Left cardiac atrium (tissue), 4 donors: Measurements from ENCODE around the gene ALS2CL. TPM values are rescaled to one million over a fixed set of nuclear protein-coding genes. Genes with fewer than 3 reads are reported as not detected.

Experiments
- ATAC-seq, 2 donors: fragments of 200-7000 bp; cut with Tn5 transposase; one replicate each; pipeline ENCODE4 v1.9.1; 2020; ENCODE audit warnings: mild to moderate bottlenecking in 2 of 2, moderate library complexity in 2 of 2
- DNase-seq: peaks from one replicate; pipeline ENCODE4 v3.0.0-alpha.2; 2020
- intact Hi-C, 2 donors: fragments of 100-400 bp; cut with DNase I; formaldehyde crosslinking; loops; one replicate each; pipeline versions ENCODE4 v1.14.1 to v1.15.1; 2022 to 2023
- total RNA-seq, 2 donors: library from RNA; stranded (reverse); fragmentation: NEBNext Ultra II Directional; extraction: Animal tissue kit (Norgen Biotek cat#: 25700); gene quantifications; one replicate each; pipeline ENCODE4 v1.2.1, GENCODE V29; 2021
- donor health status: DM: no; HTN: yes; CAD: no.
- donor health status: DM: no; HTN: yes; CAD: no; lungs with severe emphysema.
- donor health status: DM: yes; HTN: yes; CAD: no.
- donor health status: Dilated cardiomyopathy.

ALS2CL gene
- total RNA-seq, 2 donors from 2014 or later: 17.3 to 23.8 TPM

- no peak for ATAC-seq
- no peak for DNase-seq
- intact Hi-C loops: no loop called here
Observed at GRCh38 chr3:46619845-46620778, 73.4 kb downstream of the ALS2CL start.

Other genes with a start within 250 kb of the ALS2CL start
- 1 to 10 TPM; 2.9 to 3.1 TPM for gene LTF, start 228.8 kb downstream of the ALS2CL start, total RNA-seq
- gene RTP3, start 195.7 kb downstream of the ALS2CL start, total RNA-seq: not detected
- 10 to 100 TPM; 14.3 to 20.5 TPM for gene LRRC2, start 127.4 kb downstream of the ALS2CL start, total RNA-seq
- not detected for gene FAM240A, start 81.2 kb downstream of the ALS2CL start, total RNA-seq
- gene TMIE, start 7.7 kb upstream of the ALS2CL start, total RNA-seq: under 1 TPM; 0.44 to 0.91 TPM
- not detected for gene PRSS50, start 24.2 kb upstream of the ALS2CL start, total RNA-seq
- gene MYL3, start 169.8 kb upstream of the ALS2CL start, total RNA-seq: 100 to 1,000 TPM; 157 to 557 TPM
- gene PTH1R, start 184.0 kb upstream of the ALS2CL start, total RNA-seq: 10 to 100 TPM in 1 of 2 donors, 1 to 10 TPM in 1; 5.4 to 10.0 TPM